C4-2B (cell line): Measurements from ENCODE around the gene CLEC4C.
A peak's percentile ranks its signal among the peaks of the same experiment; 100 is the strongest.

ENCODE experiments used
- H3K27ac ChIP-seq: fragments of 450-650 bp; 2 replicates; pipeline ENCODE4 v1.5.1; 2017
- ZFX ChIP-seq: fragments of 450-650 bp; IDR thresholded peaks from 2 replicates; pipeline ENCODE4 v1.6.1; 2017
- TF ChIP-seq, protein P1 (sequence below): fragments of 450-650 bp; conservative IDR thresholded peaks from 2 replicates; pipeline ENCODE4 v1.5.1; 2017; ENCODE audit warnings: mild to moderate bottlenecking

CLEC4C gene

DNA sequence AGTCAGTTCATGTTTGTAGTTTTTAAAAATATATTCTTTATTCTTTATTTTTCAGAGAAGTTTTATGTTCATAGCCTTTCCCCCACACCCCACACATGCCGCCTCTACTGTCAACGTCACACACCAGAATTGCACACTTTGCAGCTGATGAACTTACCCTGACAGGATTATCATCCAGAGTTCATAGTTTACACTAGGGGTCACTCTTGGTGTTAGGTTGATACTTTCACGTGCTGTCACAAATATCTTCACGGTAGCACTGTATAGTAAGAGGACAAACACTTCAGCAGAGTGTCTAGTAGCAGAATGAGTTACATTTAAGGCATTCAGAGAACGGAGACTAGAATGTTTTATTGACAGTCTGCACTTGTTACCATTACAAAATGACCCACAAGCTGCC, 30.8 kb downstream of the CLEC4C start:
- TF ChIP-seq, protein P1, sequence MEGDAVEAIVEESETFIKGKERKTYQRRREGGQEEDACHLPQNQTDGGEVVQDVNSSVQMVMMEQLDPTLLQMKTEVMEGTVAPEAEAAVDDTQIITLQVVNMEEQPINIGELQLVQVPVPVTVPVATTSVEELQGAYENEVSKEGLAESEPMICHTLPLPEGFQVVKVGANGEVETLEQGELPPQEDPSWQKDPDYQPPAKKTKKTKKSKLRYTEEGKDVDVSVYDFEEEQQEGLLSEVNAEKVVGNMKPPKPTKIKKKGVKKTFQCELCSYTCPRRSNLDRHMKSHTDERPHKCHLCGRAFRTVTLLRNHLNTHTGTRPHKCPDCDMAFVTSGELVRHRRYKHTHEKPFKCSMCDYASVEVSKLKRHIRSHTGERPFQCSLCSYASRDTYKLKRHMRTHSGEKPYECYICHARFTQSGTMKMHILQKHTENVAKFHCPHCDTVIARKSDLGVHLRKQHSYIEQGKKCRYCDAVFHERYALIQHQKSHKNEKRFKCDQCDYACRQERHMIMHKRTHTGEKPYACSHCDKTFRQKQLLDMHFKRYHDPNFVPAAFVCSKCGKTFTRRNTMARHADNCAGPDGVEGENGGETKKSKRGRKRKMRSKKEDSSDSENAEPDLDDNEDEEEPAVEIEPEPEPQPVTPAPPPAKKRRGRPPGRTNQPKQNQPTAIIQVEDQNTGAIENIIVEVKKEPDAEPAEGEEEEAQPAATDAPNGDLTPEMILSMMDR, result peak; percentile 65
- no peak for TF ChIP-seq ZFX
- H3K27ac ChIP-seq, result no peak overlapping the region

DNA sequence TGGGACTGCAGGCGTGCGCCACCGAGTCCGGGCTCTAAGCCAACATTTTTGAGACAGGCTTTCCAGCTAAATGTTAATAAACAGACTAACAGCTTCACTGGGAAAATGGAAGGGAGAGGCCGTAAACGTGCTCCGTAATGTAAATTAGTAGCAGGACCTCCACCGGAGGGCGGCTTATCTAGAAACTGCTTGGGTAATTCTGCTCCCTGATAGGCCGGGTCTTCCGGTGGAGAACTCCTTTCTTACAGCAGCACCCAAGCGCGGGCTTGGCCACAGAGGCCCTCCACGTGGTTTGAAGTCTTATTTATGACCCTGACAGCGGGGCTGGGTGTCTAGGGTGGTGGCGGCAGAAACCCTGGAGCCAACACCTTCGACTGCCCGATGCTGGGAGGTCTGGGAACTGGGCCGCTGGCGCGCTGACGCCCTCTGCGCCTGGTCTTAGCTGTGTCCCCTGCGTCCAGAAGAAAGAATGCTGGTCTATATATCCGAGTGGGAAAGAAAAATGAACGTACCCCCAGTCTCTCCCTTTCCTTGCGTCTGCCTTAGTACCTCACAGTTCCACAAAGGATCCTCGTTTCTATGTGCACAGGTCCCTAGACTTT, 34.2 kb downstream of the CLEC4C start:
- H3K27ac ChIP-seq, result no peak overlapping the region
- TF ChIP-seq, protein P1, result no peak
- no peak for TF ChIP-seq ZFX

DNA sequence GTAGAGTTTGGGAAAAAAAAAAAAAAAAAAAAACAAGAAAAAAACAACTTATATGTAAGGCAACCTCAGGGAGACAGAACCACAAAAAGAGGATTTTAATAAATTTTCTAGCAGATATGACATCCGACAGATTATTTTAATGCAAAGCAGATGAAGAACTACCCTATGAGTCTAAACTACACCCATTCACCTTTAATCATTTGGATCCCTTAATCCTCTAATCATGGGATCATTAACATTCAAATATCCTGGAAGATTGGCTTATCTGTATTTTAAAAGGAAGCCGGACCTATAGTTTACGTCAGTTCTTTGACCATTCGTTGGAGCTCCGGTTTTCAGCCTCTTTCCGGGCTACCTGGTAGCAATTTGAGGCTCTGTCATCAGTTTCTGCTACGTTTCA, 36.0 kb downstream of the CLEC4C start, which contains the start of gene DPPA3:
DPPA3 (plus strand) TSS at position 301 of the 400 bp plus-strand sequence. CDS start 138 bp downstream, outside the sequence.
- no peak for TF ChIP-seq ZFX
- TF ChIP-seq, protein P1, result no peak
- H3K27ac ChIP-seq, result no peak within 1 kb of the TSS

DNA sequence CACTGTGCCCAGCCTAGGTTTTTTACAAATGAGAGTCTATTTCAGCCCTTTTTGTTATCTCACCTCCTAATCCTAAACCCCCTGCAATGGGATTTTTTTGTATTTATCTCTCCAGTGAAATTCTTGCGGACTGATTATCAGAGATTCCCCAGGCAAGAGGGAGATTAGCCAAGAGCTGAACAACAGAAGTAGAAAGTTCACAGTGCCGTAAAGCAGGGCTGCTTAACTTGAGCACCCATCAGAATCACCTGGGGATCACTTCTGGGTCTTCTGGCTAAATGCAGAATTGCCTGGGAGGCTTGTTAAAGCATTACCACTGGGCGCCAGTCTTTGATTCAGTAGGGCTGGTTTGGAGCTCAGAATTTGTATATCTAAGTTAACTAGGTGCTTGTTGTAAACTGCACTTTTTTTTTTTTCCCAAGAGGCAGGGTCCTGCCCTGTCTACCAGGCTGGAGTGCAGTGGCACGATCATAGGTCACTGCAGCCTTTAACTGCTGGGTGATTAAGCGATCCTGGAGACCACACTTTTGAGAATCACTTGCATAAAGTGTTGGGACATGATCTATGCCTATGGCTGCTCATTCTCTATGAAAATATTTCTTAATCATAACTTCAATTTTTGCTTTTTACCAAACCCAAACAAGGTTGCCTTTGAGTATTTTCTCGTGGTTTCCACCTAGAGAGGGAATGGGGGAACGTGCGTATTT, 37.1 kb downstream of the CLEC4C start:
- TF ChIP-seq ZFX, result no peak
- TF ChIP-seq, protein P1, result no peak
- no peak overlapping the region for H3K27ac ChIP-seq

DNA sequence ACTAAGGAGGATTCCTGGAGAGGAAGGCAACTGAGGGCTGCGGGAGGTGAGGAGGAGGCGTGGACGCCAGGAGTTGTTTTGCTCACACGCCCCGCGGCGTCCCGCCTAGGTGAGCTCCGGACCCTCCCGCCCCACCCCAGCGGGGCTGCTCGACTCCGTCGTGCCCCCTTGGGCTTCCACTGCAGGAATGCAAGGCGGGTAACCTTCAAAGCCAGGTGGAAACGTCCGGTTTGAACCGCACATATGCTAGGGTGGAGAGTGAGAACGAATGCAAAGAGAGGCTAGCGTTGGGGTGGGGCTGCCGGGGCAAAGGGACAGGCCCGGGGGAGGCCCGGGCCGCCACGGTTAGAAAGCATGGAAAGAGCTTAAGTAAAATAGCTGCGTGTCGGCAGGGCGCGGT, 41.3 kb downstream of the CLEC4C start:
- no peak for TF ChIP-seq ZFX
- TF ChIP-seq, protein P1, result no peak
- H3K27ac ChIP-seq, result peak overlapping the region; percentile 48; the same call in 1 of the 2 replicates

DNA sequence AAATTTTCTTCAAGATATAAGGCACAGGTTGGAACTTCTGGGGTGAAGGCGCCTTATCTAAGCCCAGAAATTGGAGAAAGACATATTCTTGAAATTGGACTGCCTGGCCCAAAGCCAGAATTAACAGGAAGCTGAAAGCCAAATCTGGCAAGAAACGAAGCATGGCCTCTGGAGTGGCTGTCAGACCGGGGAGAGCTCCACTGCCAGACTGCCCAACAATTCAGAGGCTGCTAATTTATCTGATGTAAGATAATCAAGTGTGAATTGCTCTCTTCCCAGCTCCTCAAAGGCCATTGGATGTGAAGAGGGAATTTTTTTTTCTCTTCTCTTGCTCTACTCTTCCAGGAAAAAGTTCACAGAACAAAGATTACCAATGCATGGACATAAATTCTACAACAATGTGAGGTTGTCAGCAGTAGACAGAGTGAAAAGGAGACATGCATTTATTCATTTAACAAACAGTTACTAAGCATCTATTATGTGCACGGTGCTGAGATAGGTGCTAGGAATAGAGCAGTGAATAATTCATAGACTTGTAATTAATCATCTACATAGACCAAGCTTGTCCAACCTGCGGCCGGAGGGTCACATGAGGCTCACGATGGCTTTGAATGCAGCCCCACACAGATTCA, 51.5 kb downstream of the CLEC4C start, which contains the start of gene GDF3:
GDF3 (minus strand) TSS at position 210 of the 632 bp plus-strand sequence; CDS start at position 163, 47 bp downstream.
- H3K27ac ChIP-seq, result no peak within 1 kb of the TSS
- TF ChIP-seq, protein P1, result no peak
- no peak for TF ChIP-seq ZFX

DNA sequence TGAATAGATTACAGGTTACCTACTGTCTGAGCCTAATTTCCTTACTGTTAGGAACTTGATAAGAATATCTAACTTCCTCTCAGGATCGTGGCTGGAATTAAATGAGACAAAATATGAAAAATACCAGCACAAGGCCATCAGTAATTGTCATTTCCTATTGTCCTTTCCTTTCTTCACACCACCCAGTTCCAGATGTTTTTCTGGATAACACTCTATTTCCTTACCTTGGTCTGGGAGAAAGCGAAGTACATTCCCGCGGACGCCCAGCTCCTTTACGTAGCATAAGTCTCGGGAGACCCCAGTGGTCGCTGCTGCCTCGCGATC, 52.0 kb downstream of the CLEC4C start:
- no peak overlapping the region for H3K27ac ChIP-seq
- TF ChIP-seq, protein P1, result no peak
- no peak for TF ChIP-seq ZFX
